Stimulated activated CD4-positive, alpha-beta T cell treated with anti-CD3 and anti-CD28 coated beads, Interleukin-1b, Interleukin-23, amount 100 ng/mL, for 4 hours (primary cell): ENCODE measurements around the gene CACNA1D.

ENCODE experiments used
- DNase-seq, 2 donors: peaks; one replicate each; pipeline ENCODE4 v3.0.0-alpha.2; 2020; ENCODE audit warnings: low read depth in 2 of 2

CACNA1D gene

DNA sequence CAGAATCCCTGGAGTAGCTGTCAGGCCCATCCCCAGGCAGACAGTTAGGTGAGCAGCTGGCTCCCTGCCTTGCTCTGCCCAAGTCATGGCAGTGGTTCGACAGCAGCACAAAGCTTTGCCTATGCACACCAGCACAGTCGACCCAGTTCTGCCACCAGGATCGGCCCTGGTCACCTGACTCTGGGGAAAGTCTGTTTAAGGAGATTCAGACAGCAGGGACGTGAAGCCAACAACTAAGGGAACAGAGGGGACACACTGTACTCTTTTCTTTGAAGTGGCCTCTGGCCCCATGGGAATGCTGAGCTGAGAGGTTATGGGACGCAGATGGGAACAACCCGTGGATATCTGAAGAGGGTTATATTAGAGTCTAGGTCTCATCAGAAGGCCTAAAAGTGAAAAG, 217.0 kb downstream of the CACNA1D start:
- no peak for DNase-seq

DNA sequence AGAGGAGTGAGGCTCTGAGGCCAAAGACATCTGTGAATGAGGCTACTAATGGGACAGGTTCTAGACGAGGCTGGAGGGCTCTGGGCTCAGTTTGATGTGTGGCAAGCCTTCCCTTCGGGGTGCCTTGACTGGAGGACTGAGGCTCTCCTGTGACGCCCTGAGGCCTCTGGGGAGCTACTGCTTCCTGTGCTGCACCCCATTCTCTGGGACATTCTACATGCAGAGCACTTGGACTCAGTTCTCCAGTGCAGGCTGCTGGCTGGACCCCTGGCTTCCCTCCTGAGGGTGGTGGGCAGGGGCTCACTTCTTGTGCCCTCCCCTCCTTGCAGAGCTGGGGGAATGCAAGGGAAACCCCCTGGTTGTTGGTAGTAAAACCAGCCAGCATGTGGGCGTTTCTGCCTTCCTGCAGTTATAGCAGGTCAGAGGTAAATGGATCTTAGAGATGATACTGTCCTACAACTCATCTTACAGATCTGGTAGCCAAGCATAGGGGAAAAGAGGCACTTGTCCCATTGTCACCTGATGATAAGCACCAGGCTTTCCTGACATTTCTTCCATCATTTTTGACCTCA, 218.5 kb downstream of the CACNA1D start:
- no peak for DNase-seq

DNA sequence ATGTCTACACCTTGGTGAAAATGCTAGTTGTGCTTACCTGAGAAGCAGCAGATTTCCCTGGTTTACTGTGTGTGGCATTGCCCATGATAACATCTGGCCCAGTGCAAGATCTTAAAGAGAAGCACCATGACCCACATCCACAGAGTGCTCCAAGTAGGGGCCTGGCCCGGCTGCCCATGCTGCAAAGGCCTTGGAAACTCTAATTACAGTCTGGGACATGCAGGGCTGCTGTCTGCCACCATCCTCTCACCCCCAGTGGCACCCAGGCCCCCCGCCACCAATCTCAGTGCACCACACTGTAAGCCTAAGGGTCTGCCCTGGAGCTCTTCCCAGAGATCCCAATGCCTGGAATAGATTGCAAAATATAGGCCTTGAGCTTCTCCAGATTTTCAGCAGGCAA, 219.2 kb downstream of the CACNA1D start:
- DNase-seq, result no peak

DNA sequence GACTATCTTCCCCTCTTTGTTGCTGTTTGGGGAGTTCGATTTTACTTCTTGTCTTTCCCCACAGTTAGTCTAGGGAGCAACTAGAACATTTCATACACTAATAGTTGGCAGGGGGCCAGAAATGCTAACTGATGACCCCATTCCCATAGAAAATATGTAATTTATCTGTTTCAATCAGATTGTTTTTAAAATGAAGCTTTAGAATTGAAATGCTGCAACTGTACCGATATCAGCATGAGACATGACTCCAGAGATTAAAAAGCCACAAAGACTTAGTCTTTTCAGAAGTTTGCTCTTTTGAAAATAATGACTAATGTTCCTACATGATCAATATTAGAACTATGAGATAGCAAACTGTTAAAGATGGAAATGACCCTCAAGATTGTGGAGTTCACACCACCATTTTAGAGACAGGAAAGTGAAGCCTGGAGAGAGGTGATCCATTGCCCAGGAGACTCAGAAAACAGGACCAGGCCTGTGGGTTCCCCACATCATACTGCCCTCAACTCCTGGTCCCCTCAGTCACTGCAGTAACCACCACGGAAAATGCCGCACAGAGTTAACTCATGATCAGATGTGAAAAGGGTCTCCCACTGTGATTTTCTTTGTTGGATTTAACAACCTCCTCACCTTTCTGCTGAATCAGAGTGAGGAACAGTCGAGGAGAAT, 221.5 kb downstream of the CACNA1D start:
- no peak for DNase-seq

DNA sequence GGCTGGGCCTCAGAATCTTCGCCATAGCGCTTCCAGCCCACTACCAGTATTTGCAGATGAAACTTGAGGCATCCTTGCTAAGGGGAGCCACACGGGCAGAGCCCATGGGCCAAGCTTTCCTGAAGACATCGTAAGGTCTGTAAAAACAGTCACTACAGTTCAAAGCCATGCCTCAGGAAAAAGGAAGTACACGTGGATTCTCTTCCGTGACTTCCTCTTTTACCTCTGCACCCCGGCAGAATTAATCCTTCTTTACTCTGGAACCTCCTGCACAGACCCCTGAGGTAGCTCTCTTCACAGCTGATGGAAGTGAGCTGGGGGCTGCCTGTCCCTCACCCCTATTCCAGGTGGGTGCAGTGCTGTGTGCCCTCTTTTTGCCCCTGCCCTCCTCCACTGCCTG, 222.6 kb downstream of the CACNA1D start:
- DNase-seq, result no peak

DNA sequence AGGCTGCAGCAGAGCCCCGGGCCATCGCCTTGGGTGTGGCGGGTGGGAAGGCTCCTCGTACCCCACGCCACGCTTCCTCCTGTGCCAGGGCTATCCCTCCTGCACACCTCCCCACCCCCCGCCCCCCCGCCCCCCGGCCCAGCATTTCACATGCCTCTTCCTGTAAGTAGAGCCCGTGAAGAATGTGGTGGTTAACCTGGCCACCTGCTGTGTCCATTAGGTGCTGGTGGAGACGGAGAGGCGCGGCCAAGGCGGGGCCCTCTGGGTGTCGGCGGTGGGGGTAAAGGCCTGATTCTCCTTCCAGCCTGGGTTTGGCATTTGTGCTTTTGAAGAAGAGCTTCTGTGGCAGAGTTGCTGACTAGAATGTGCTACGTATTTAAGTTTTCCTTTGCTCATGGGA, 224.1 kb downstream of the CACNA1D start:
- no peak for DNase-seq

DNA sequence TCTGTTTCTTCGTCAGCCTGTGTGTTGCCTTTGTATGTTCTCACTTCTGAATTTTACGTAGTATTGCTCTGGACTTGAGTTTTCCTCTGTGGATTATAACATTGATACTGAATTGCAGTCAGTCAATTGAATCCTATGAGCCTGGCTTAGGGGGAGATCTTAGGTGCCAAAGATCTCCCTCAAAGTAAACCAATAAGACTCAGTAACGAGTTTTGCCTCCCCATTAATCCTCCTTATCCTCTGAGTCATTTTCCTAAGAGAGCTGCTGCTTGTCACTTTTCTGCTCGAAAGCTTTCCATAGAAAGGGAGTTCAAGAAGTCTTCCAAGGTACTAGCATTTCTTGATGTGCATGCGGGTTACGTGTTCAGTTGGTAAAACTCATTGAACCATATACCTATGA, 225.4 kb downstream of the CACNA1D start:
- DNase-seq, result no peak

DNA sequence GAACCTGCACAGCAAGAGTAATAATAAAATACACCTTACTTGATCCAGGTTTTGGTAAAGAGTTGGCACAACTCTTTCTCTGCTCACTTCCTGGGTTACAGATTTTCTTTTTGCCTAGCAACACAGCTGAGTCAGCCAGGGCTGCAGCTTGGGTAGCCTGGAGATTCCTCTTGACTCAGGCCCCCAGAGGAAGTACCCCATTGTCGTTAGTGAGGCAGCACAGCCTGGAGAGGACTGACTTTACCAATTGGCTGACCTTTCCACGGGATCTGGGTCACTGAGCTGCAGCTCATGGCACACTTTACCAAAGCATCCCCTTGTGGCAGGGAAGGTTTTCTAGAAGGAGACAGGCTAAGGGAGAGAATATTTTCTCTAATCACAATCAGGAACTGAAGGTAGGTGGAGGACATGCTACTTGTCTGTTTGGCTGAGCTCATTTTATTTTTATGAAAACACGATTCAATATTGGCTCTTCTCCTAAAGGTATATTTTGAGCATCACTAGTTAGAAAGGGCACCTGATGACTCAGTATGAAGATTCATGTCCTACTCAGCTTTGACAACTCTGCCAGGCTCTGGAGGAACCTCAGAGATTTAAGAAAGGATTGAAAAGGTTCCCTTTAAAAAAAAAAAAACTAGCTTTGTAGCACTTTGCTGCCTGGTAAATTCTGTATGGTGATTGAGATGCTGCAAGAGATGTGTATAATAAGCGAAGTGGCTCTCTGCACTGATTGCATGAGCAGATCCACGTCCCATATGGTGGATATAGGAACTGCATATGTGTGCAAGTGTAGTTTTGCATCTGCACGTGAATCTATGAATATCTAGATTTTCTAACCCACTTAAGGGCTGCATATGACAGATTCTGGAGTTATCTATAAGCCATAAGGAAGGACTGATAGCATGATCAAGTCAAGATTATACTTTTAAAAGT, 227.0 kb downstream of the CACNA1D start:
- DNase-seq, result no peak

DNA sequence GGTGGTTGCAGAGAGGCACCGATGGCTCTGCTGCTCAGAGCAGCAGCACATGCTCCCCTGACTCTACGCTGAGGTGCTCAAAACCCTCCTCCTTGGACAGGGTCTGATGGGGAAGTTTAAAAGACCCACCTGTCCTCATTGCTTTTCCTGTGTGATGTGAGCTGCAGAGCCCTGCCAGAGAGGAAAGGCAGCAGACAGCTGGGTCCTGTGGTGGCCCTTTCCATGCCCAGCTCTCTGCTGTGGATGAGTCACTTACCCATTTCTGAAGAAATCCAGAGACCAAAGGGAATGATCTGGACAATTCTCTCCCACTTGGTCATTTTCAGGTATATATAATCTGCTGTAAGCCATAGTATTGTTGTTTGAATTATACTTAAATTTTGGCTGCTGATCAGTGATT, 230.2 kb downstream of the CACNA1D start:
- no peak for DNase-seq

DNA sequence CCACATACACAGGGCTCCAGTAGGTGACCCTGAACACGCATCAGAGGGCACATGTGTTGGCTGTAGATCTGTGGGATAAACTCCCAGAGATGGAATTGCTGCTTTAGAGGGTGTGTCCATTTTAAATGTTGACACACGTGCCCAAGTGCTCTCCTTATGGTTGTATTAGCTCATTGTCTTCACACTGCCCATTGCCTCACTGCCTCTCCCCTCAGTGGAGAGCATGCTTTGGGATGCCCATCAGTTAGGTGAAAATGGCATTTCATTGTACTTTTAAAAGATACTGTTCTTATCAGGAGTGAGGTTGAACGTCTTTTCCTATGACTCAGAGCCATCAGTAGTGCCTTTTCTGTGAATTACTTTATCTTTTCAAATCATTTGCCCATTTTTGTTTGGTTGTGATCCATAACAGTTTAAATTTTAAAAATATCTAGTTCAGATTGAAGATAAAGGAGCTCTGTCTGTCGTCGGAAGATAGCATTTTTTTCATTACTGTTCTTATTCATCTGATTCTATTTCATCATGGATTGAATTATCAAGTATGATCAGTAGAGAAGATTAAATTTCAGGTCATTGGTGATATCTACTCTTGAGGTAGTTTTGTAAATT, 231.1 kb downstream of the CACNA1D start:
- no peak for DNase-seq

DNA sequence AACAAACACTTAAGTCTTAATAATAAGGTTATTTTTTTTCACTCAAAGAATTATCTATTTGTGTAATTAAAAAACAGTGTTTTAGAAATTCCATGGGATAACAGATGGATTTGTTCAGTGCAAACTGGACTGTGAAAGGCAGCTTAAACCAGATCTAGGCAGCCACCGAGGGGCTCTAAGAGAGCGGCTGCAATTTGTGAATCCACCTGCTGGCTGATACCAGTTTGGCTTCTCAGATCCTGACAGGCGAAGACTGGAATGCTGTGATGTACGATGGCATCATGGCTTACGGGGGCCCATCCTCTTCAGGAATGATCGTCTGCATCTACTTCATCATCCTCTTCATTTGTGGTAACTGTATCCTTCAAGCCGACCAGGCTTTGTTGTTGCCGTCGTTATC, 232.2 kb downstream of the CACNA1D start:
- no peak for DNase-seq

DNA sequence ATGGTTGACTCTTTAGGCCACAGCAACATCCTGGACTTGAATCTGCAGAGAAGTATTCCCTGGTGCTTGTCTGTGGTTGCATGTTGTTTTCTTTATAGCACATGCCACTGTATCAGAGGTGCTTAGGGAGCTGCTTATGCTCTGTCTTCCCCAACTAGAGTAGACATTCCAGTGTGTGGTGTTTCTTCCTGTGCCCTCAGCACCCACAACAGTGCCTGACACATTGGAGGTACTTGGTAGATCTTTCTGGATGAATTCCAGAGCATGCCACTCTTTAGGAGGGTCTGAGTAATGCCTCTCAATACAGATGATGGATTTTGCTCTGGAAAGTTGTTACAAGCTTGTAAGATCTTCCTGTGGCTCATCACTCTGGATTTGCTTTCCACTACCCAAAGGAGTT, 234.2 kb downstream of the CACNA1D start:
- DNase-seq, result no peak

DNA sequence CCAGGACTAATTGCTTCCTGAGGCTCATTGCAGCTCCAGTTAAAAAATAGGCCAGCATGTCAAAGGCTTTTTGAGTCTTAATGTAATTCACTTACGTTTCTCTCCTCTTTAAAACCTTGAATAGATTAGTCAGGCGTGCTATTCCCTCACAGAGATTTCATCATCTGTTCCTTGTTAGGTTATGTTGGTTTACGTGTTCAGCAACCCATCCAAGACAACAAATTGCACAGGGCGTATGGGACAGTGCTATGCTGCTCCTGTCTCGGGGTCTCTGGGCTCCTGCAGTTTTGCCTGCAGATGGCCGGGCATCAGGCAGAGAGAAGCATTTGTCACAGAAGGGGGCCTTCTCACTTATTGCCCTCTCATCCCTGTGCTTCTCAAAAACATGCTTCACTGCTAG, 234.7 kb downstream of the CACNA1D start:
- DNase-seq, result no peak

DNA sequence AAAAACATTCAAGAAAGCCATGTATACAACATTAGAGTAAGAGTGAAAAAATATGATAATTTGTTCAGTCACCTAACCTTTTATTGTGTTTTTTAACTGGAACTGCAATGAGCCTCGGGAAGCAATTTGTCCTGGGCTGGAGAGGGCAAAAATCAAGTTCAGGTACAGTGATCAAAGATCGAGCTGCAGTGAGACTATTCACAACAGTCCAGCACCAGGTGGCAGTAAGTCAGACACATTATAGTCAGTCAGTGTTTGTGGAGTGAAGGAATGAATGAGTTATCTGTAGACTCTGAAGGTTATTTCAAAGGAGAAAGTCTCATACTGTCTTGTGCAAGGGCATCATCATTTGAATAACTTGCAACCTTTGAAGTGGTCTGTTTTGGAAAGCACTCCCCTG, 235.2 kb downstream of the CACNA1D start:
- DNase-seq, result no peak

DNA sequence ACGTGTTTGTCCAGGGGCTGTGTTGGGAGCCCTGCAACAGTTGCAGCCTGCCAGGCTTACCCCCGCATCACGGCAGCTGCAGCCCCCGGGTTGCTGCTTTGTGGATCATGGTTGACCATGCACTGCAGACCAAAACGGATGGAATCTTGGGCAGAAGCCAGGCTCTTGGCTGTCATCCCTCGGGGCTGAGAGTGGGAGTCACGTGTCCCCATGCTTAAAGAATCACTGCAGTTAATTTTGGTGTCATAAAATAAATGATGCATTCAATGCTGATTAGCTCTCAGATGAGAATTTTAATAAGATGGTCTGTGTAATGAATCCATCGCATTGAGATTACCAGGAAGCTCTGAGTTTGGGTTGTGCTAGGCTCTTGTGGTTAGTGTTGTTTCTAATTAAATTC, 236.2 kb downstream of the CACNA1D start:
- DNase-seq, result no peak

DNA sequence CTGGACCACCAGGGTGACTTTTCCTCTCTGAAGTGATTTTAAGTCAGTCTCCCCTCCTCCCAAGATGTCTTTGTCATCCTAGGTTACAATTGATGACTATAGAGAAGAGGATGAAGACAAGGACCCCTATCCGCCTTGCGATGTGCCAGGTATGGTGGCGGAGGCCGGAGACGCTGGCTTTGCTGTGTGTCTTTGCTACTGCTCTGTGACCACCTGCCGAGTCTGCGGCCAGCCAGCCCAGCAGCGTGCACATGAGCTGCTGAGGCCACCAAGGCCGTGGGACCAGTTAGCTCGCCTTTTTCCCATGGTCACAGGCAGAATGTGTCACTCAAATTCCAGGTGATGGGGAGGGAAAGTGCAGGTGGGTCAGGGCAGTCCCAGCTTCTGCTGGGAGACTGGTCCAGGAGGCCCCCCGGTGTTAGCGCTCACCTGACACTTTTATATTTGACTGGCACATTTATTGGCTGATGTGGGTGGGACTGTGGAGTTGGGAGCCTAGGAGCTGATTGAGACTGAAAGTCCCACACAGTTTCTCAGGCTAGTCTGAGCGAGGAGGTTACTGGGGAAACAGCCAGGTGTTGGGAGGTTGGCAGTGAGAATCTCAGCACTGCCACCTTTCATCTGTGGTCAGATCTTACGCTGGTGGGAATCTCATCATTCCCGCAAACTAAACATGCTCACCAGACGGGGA, 237.7 kb downstream of the CACNA1D start:
- no peak for DNase-seq

DNA sequence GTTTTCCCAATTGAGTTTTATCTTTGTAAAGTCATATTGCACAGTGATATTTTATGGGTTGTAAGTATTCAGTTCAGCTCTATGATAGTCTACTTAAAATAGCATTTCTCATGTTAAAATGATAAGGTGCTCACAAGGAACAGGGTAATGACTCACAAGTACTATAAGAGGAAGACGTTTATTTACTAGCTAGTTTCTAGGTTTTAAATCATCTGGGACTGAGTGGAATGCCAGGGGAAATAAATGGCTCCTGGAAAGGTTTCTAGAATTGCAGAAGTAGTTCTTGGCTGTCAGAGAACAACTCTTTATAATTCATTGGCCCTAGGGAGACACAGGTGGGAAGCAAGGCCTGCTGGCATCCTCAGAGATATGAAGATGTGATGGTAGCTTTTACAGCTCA, 239.0 kb downstream of the CACNA1D start:
- no peak for DNase-seq

DNA sequence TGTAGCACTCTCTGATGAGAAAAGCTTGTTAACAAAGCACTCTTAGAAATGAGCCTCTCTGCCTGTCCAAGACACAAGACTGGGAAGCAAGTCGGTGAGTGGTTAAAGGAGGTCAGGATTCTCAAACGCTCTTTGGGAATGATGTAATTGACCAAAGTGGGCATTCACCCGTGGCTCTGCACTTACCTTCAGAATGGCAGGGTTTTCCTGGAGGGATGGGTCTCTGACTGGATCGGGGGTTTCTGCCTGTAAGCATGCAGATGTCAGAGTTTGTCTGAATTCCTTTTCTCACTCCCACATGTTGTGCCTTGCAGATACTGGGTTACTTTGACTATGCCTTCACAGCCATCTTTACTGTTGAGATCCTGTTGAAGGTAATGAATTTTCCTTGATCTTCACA, 245.6 kb downstream of the CACNA1D start:
- DNase-seq, result no peak

DNA sequence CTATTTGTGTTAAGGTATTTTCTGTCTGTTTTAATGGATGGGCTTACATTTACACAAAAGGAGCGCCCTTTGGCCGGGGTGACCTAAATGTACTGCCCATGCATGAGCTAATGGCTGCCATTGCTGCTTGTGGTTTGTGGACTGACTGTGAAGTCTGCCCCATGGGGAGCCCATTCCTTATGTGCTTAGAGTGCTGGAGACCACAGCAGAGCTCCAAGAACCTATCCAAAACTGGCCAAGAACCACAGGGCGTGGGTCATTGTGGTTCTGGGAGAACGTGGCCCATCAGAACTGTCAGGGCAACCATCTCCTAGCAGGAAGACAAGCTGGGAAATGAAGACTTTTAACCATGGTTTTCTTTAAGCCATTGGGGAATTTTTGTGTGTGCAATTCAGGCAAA, 246.5 kb downstream of the CACNA1D start:
- no peak for DNase-seq

DNA sequence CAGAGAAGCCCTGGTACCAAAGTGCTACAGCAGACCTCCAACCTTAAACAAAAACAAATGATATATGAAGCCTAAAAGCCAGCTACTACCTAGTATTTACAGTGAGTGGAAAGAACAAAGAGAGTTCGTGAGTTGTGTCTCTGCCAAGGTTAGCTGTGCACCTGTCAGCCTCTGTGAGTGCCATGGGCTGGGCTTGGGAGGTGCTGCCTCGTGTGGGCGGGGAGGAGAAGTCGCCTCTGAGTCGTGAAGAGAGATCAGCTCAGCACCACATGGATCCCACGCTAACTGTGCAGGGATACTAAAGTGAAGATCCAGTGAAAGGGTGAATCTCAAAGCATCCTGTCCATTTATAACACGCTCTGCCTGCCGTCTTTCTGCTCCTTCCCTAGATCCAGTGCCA, 249.9 kb downstream of the CACNA1D start:
- no peak for DNase-seq

DNA sequence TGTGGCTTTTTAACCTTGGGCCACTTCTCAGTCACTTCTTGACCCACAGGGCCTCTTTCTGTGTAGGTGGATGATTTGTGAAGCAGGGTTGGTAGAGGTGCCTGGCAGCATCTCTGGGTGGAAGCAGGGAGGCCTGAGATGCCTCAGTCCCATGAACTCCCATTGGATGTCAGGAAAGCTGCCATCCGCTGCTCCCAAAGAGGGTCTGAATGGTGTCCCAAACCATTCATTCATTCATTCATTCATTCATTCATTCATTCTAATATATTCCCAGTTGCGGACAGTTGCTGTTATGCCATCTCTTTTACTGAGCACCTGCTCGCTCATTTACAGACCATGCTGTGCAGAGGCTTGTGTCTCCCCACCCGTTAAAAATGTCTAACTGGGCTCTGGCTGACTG, 253.1 kb downstream of the CACNA1D start:
- DNase-seq, result no peak
